ENCODE results near the gene CIB1.
A peak's percentile ranks its signal among the peaks of the same experiment; 100 is the strongest.
"Not testable (repeated sequence)": the region's sequence is repeated elsewhere in the genome, so short reads cannot be mapped to it uniquely, and the experiment has no call there.

CIB1 gene

GRCh38 chr15:90188914-90189748 is 44.6 kb downstream of the CIB1 start:
- H3K9me3 ChIP-seq (ENCODE audit: insufficient read depth, low read depth, low read length): no peaks in the 10 kb centered on the region
- H4K20me1 ChIP-seq (ENCODE audit: insufficient read depth, low read length, poor library complexity, severe bottlenecking): no peaks in the 10 kb centered on the region
- H3K9ac ChIP-seq (ENCODE audit: low read depth, low read length, poor library complexity, severe bottlenecking): no peak overlapping the region
- H3K36me3 ChIP-seq (ENCODE audit: insufficient read depth, low read length): no peaks in the 10 kb centered on the region
- no peaks in the 10 kb centered on the region for H3K27me3 ChIP-seq (ENCODE audit: insufficient read depth, low read length, poor library complexity, severe bottlenecking)
- H3K4me1 ChIP-seq (ENCODE audit: insufficient read depth, low read length, poor library complexity, severe bottlenecking): peaks cover 39% of the 10 kb centered on the region
- no peak overlapping the region for H3K4me2 ChIP-seq (ENCODE audit: low read depth, low read length, poor library complexity, severe bottlenecking)
- H3K4me3 ChIP-seq (ENCODE audit: low read length, poor library complexity, severe bottlenecking): no peak overlapping the region
- TF ChIP-seq CTCF (conservative IDR thresholded peaks at IDR 0.05; ENCODE audit: low read length): no peak
- TF ChIP-seq EZH2phosphoT487 (IDR thresholded peaks at IDR 0.05; ENCODE audit: borderline replicate concordance): no peak
- no peaks in the 10 kb centered on the region for H3K9me2 ChIP-seq (replicated peaks; ENCODE audit: low read depth, low read length)
- no peaks in the 10 kb centered on the region for H3K79me2 ChIP-seq (ENCODE audit: insufficient read depth, low read length)
- H3F3A ChIP-seq (ENCODE audit: low read depth): no peaks in the 10 kb centered on the region
- H2AFZ ChIP-seq (ENCODE audit: low read length): 0 out of 2 replicates have a peak overlapping the region, but pooled peaks have one; percentile 35

- H3K27me3 ChIP-seq (ENCODE audit: insufficient read depth, low read length, poor library complexity, severe bottlenecking); H3K4me3 ChIP-seq (ENCODE audit: low read length, poor library complexity, severe bottlenecking); H3K36me3 ChIP-seq (ENCODE audit: insufficient read depth, low read length); H3K79me2 ChIP-seq (ENCODE audit: insufficient read depth, low read length); H4K20me1 ChIP-seq (ENCODE audit: insufficient read depth, low read length, poor library complexity, severe bottlenecking); H3K4me2 ChIP-seq (ENCODE audit: low read depth, low read length, poor library complexity, severe bottlenecking); H3K9ac ChIP-seq (ENCODE audit: low read depth, low read length, poor library complexity, severe bottlenecking); H3K9me2 ChIP-seq (replicated peaks; ENCODE audit: low read depth, low read length); H2AFZ ChIP-seq (ENCODE audit: low read length); H3F3A ChIP-seq (ENCODE audit: low read depth); H3K9me3 ChIP-seq (ENCODE audit: insufficient read depth, low read depth, low read length): not testable (repeated sequence)
- peaks cover 37% of the 10 kb centered on the region for H3K4me1 ChIP-seq (ENCODE audit: insufficient read depth, low read length, poor library complexity, severe bottlenecking)
Observed at GRCh38 chr15:90188065-90188464, 45.7 kb downstream of the CIB1 start.

GRCh38 chr15:90187257-90187868 is 46.4 kb downstream of the CIB1 start:
- H3K36me3 ChIP-seq (ENCODE audit: insufficient read depth, low read length): no peaks in the 10 kb centered on the region
- no peaks in the 10 kb centered on the region for H4K20me1 ChIP-seq (ENCODE audit: insufficient read depth, low read length, poor library complexity, severe bottlenecking)
- peaks cover 32% of the 10 kb centered on the region for H3K4me1 ChIP-seq (ENCODE audit: insufficient read depth, low read length, poor library complexity, severe bottlenecking)
- H3K79me2 ChIP-seq (ENCODE audit: insufficient read depth, low read length): no peaks in the 10 kb centered on the region
- H3F3A ChIP-seq (ENCODE audit: low read depth): no peaks in the 10 kb centered on the region
- no peaks in the 10 kb centered on the region for H3K9me3 ChIP-seq (ENCODE audit: insufficient read depth, low read depth, low read length)
- H3K4me3 ChIP-seq (ENCODE audit: low read length, poor library complexity, severe bottlenecking): no peak overlapping the region
- no peak for TF ChIP-seq EZH2phosphoT487 (IDR thresholded peaks at IDR 0.05; ENCODE audit: borderline replicate concordance)
- no peak for TF ChIP-seq CTCF (conservative IDR thresholded peaks at IDR 0.05; ENCODE audit: low read length)
- no peaks in the 10 kb centered on the region for H3K9me2 ChIP-seq (replicated peaks; ENCODE audit: low read depth, low read length)
- no peak overlapping the region for H3K9ac ChIP-seq (ENCODE audit: low read depth, low read length, poor library complexity, severe bottlenecking)
- no peak overlapping the region for H2AFZ ChIP-seq (ENCODE audit: low read length)
- H3K27me3 ChIP-seq (ENCODE audit: insufficient read depth, low read length, poor library complexity, severe bottlenecking): no peaks in the 10 kb centered on the region
- no peak overlapping the region for H3K4me2 ChIP-seq (ENCODE audit: low read depth, low read length, poor library complexity, severe bottlenecking)
